HG02943 (cell line): ENCODE data around the gene HDLBP.

Experiments used
- ATAC-seq: cut with Tn5 transposase; IDR thresholded peaks from one replicate; pipeline ENCODE4 v1.9.1; 2021; ENCODE audit warnings: mild to moderate bottlenecking, low read depth, moderate library complexity; ENCODE audit not compliant: unreplicated experiment

HDLBP gene

GRCh38 chr2:241315093-241315878, at the start of gene HDLBP:
TSS of gene HDLBP (minus strand) at chr2:241315672. CDS start at chr2:241266869, 48,803 bp downstream.
- ATAC-seq = peak; percentile 69

- no peak for ATAC-seq
Measured at GRCh38 chr2:241364781-241365180, 49.3 kb upstream of the HDLBP start.

- ATAC-seq = no peak
Measured at GRCh38 chr2:241363426-241363825, 48.0 kb upstream of the HDLBP start.

GRCh38 chr2:241359481-241360045, 44.1 kb upstream of the HDLBP start:
- no peak for ATAC-seq

- no peak for ATAC-seq
Measured at GRCh38 chr2:241358470-241358869, 43.0 kb upstream of the HDLBP start.

GRCh38 chr2:241357531-241357930, 42.1 kb upstream of the HDLBP start:
- ATAC-seq = no peak

- ATAC-seq = no peak
Measured at GRCh38 chr2:241356871-241357260, 41.4 kb upstream of the HDLBP start.

- peak; percentile 74 for ATAC-seq
Measured at GRCh38 chr2:241355983-241356870, 40.8 kb upstream of the HDLBP start, which contains the start of gene FARP2. TSS of gene FARP2 (plus strand) at chr2:241356285. CDS start at chr2:241373108, 16,823 bp downstream.

- ATAC-seq = no peak
Measured at GRCh38 chr2:241354668-241355658, 39.5 kb upstream of the HDLBP start.

- no peak for ATAC-seq
Measured at GRCh38 chr2:241352227-241352626, 36.8 kb upstream of the HDLBP start.

GRCh38 chr2:241351640-241352031, 36.2 kb upstream of the HDLBP start:
- no peak for ATAC-seq

GRCh38 chr2:241350878-241351639, 35.6 kb upstream of the HDLBP start:
- ATAC-seq = no peak

GRCh38 chr2:241350530-241350877, 35.0 kb upstream of the HDLBP start:
- no peak for ATAC-seq

- ATAC-seq = no peak
Measured at GRCh38 chr2:241349941-241350340, 34.5 kb upstream of the HDLBP start.

GRCh38 chr2:241344925-241345651, 29.6 kb upstream of the HDLBP start:
- ATAC-seq = no peak

GRCh38 chr2:241340631-241341163, 25.2 kb upstream of the HDLBP start:
- ATAC-seq = no peak

GRCh38 chr2:241339839-241340630, 24.6 kb upstream of the HDLBP start:
- no peak for ATAC-seq

GRCh38 chr2:241334813-241335212, 19.3 kb upstream of the HDLBP start:
- no peak for ATAC-seq
